HCT116 (cell line): Measurements from ENCODE around the gene ESPL1. TPM values are rescaled to one million over a fixed set of nuclear protein-coding genes. Genes with fewer than 3 reads are reported as not detected.

Source experiments
- ATAC-seq: fragments of 200-7000 bp; cut with Tn5 transposase; 2 replicates; pipeline ENCODE4 v1.9.1; 2020; ENCODE audit warnings: mild to moderate bottlenecking, moderate library complexity
- BruUV-seq: library from RNA; stranded (reverse); fragments of 400-500 nt; replicated peaks from 2 replicates; lab custom pipeline; 2021; lab: Mats Ljungman, UMichigan
- CTCF ChIA-PET: fragments of 300-600 bp; sonication (Branson Sonifier 250); formaldehyde crosslinking; loops from one replicate; lab custom pipeline; 2021; ENCODE audit warnings: antibody characterized with exemption; lab: Charles Lee
- POLR2A ChIA-PET: fragments of 300-600, 350-600 bp; sonication (Branson Sonifier 250); formaldehyde crosslinking; loops from one replicate; lab custom pipeline; 2021; ENCODE audit warnings: antibody characterized with exemption; lab: Charles Lee
- RAD21 ChIA-PET, 2 experiments: fragments of 300-600 bp; sonication (Branson Sonifier 250); formaldehyde crosslinking; loops; one replicate each; lab custom pipeline; 2023; ENCODE audit warnings: low total read pairs in 2 of 2; ENCODE audit not compliant: uncharacterized antibody in 2 of 2, unreplicated experiment in 2 of 2, low non-redundant PET in 1 of 2; lab: Charles Lee
- DNase-seq: peaks from one replicate; pipeline ENCODE4 v3.0.0-alpha.2; 2010; ENCODE audit warnings: low read depth, low spot score
- H2AFZ ChIP-seq: fragments of 200-600 bp; shearing (Covaris generic), sonication (generic); 2 replicates; pipeline ENCODE4 v1.6.1; 2017; ENCODE audit warnings: low read depth, mixed run types, mixed read lengths, antibody characterized with exemption, low read length; ENCODE audit not compliant: poor library complexity, severe bottlenecking
- H3K27ac ChIP-seq: 2 replicates; pipeline ENCODE4 v1.5.1; 2012; ENCODE audit warnings: low read depth, low read length
- H3K27me3 ChIP-seq: fragments of 200-600 bp; sonication (generic); 2 replicates; pipeline ENCODE4 v1.6.1; 2016; ENCODE audit warnings: mixed run types, low read length, mixed read lengths; ENCODE audit not compliant: insufficient read depth
- H3K36me3 ChIP-seq, 2 experiments: fragments of 200-500 bp in 1 of 2; fragments of 200-600 bp in 1 of 2; sonication (Bioruptor generic) in 1 of 2; sonication (generic) in 1 of 2; 2 replicates each; pipeline versions ENCODE4 v1.5.1 to v1.6.1; 2014 to 2016; ENCODE audit warnings: low read length in 2 of 2, inconsistent platforms in 1 of 2, mixed read lengths in 1 of 2, mixed run types in 1 of 2; ENCODE audit not compliant: insufficient read depth in 2 of 2, control insufficient read depth in 1 of 2
- H3K4me1 ChIP-seq, 2 experiments: fragments of 200-600 bp in 1 of 2; sonication (generic) in 1 of 2; 2 replicates each; pipeline versions ENCODE4 v1.5.1 to v1.6.1; 2012 to 2017; ENCODE audit warnings: low read length in 2 of 2, inconsistent platforms in 1 of 2, mild to moderate bottlenecking in 1 of 2, mixed read lengths in 1 of 2, mixed run types in 1 of 2, moderate library complexity in 1 of 2; ENCODE audit not compliant: insufficient read depth in 2 of 2, control insufficient read depth in 1 of 2
- H3K4me2 ChIP-seq: fragments of 200-600 bp; sonication (generic); 2 replicates; pipeline ENCODE4 v1.6.1; 2017; ENCODE audit warnings: mixed run types, low read length, mixed read lengths
- H3K4me3 ChIP-seq, 2 experiments: fragments of 200-600 bp in 1 of 2; sonication (generic) in 1 of 2; replicated peaks in 1 of 2; 2 replicates each; pipeline ENCODE4 v1.5.1; 2011 to 2016; ENCODE audit warnings: low read length in 2 of 2, control low read depth in 1 of 2, low read depth in 1 of 2, mild to moderate bottlenecking in 1 of 2, mixed read lengths in 1 of 2, mixed run types in 1 of 2
- H3K79me2 ChIP-seq: fragments of 200-600 bp; sonication (generic); 2 replicates; pipeline ENCODE4 v1.6.1; 2017; ENCODE audit warnings: mild to moderate bottlenecking, mixed run types, low read length, moderate library complexity, mixed read lengths; ENCODE audit not compliant: insufficient read depth
- H3K9ac ChIP-seq: fragments of 200-600 bp; sonication (generic); 2 replicates; pipeline ENCODE4 v1.6.1; 2016; ENCODE audit warnings: low read length, mixed read lengths
- H3K9me2 ChIP-seq: fragments of 200-600 bp; sonication (generic), shearing (Covaris generic); 2 replicates; pipeline ENCODE4 v1.6.1; 2017; ENCODE audit warnings: mixed run types, mild to moderate bottlenecking, moderate library complexity; ENCODE audit not compliant: insufficient read depth
- H3K9me3 ChIP-seq, 2 experiments: fragments of 200-500 bp in 1 of 2; fragments of 200-600 bp in 1 of 2; sonication (Bioruptor generic) in 1 of 2; sonication (generic) in 1 of 2; 2 replicates each; pipeline ENCODE4 v1.6.1; 2014 to 2017; ENCODE audit warnings: low read length in 2 of 2, mixed read lengths in 2 of 2, inconsistent platforms in 1 of 2, low read depth in 1 of 2, mild to moderate bottlenecking in 1 of 2, mixed run types in 1 of 2, moderate library complexity in 1 of 2; ENCODE audit not compliant: control insufficient read depth in 1 of 2, insufficient read depth in 1 of 2
- H4K20me1 ChIP-seq: fragments of 200-600 bp; sonication (generic), shearing (Covaris generic); 2 replicates; pipeline ENCODE4 v1.6.1; 2017; ENCODE audit warnings: mixed run types, mild to moderate bottlenecking, moderate library complexity; ENCODE audit not compliant: insufficient read depth
- CTCF ChIP-seq, 3 experiments: fragments of 200-600 bp in 1 of 3; sonication (generic) in 1 of 3; IDR thresholded peaks in 2 of 3; conservative IDR thresholded peaks in 1 of 3; 2 replicates each; pipeline ENCODE4 v1.5.1; 2012 to 2017; ENCODE audit warnings: low read depth in 2 of 3, low read length in 2 of 3, antibody characterized with exemption in 1 of 3, borderline replicate concordance in 1 of 3, control low read depth in 1 of 3, mild to moderate bottlenecking in 1 of 3, mixed read lengths in 1 of 3, mixed run types in 1 of 3, moderate library complexity in 1 of 3; ENCODE audit not compliant: insufficient read depth in 1 of 3
- MAX ChIP-seq: IDR thresholded peaks from 2 replicates; pipeline ENCODE4 v1.6.1; 2012
- SIN3A ChIP-seq: IDR thresholded peaks from 2 replicates; pipeline ENCODE4 v1.6.1; 2012; ENCODE audit warnings: low read depth
- SP1 ChIP-seq: IDR thresholded peaks from 2 replicates; pipeline ENCODE4 v1.6.1; 2012; ENCODE audit warnings: low read depth
- SRF ChIP-seq: IDR thresholded peaks from 2 replicates; pipeline ENCODE4 v1.6.1; 2012; ENCODE audit warnings: low read depth
- ZBTB33 ChIP-seq: IDR thresholded peaks from 2 replicates; pipeline ENCODE4 v1.6.1; 2011; ENCODE audit warnings: mild to moderate bottlenecking, low read length, moderate library complexity; ENCODE audit not compliant: insufficient replicate concordance; ENCODE audit errors: extremely low read depth
- ZFX ChIP-seq: fragments of 450-650 bp; IDR thresholded peaks from 2 replicates; pipeline ENCODE4 v1.6.1; 2017
- ZNF274 ChIP-seq: fragments of 200-500 bp; sonication (Bioruptor generic); IDR thresholded peaks from 2 replicates; pipeline ENCODE4 v1.6.1; 2014; ENCODE audit warnings: mild to moderate bottlenecking, low read depth, low read length, inconsistent platforms
- intact Hi-C: fragments of 100-400 bp; cut with micrococcal nuclease; formaldehyde crosslinking; loops from 2 replicates; pipeline ENCODE4 v1.10.0; 2022
- total RNA-seq: library from RNA; stranded (reverse); gene quantifications from one replicate; pipeline ENCODE4 v1.2.1, GENCODE V29; 2021; ENCODE audit not compliant: unreplicated experiment

ESPL1 gene
- total RNA-seq, 1 experiment from 2014 or later: 50.3 TPM

DNA sequence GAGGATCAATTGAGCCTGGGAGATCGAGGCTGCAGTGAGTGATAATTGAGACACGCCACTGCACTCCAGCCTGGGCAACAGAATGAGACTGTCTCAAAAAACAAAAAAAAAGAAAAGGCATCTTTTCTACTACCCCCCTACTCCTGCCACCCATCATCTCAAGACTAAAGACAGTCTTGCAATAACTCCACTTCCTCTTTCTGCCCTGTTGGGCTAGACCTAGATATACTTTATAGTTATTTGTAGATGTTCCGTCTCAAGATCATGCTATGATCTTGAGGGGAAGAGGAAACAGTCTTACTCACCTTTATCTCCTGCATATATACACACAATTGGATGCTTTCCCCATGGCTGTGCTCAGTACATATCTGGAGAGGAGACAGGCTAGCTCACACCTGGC lies 12.1 kb upstream of the ESPL1 start:
- POLR2A ChIA-PET: no interaction called here
- TF ChIP-seq SRF (no peak), MAX (no peak), SIN3A (no peak), ZFX (no peak), CTCF (IDR thresholded peaks at IDR 0.05 in 2 of 3, conservative IDR thresholded peaks at IDR 0.05 in 1 of 3; ENCODE audit: borderline replicate concordance in 1 of 3, insufficient read depth in 1 of 3, low read depth in 2 of 3, low read length in 2 of 3) (no peak), SP1 (no peak), ZBTB33 (no peak), ZNF274 (no peak)
- ATAC-seq: no peak

More for the DNA sequence above, 12.1 kb upstream of the ESPL1 start:
- RAD21 ChIA-PET: no interaction called here
- DNase-seq: no peak
- Histone ChIP-seq H3K9me3 (no peaks in the 10 kb centered on the region), H4K20me1 (no peaks in the 10 kb centered on the region), H3K27ac (no peak overlapping the region), H3K9me2 (no peaks in the 10 kb centered on the region), H3K4me2 (no peak overlapping the region), H3K27me3 (no peaks in the 10 kb centered on the region), H3K36me3 (peaks cover 0 to 2% of the 10 kb centered on the region in 2 experiments; a peak in 2 of 4 replicates), H2AFZ (no peak overlapping the region), H3K9ac (no peak overlapping the region), H3K4me3 (no peak overlapping the region), H3K4me1 (peaks cover 8 to 16% of the 10 kb centered on the region in 2 experiments; a peak in 3 of 4 replicates), H3K79me2 (peaks cover 11% of the 10 kb centered on the region; the same call in 1 of the 2 replicates)
- intact Hi-C loops: no loop called here
- CTCF ChIA-PET: no interaction called here
- no TSS peak for BruUV-seq
